Measurements from ENCODE around the gene JAG2. TPM values are rescaled to one million over a fixed set of nuclear protein-coding genes. Genes with fewer than 3 reads are reported as not detected.

JAG2 gene
- total RNA-seq, 1 experiment from 2014 or later = 12.2 TPM

DNA sequence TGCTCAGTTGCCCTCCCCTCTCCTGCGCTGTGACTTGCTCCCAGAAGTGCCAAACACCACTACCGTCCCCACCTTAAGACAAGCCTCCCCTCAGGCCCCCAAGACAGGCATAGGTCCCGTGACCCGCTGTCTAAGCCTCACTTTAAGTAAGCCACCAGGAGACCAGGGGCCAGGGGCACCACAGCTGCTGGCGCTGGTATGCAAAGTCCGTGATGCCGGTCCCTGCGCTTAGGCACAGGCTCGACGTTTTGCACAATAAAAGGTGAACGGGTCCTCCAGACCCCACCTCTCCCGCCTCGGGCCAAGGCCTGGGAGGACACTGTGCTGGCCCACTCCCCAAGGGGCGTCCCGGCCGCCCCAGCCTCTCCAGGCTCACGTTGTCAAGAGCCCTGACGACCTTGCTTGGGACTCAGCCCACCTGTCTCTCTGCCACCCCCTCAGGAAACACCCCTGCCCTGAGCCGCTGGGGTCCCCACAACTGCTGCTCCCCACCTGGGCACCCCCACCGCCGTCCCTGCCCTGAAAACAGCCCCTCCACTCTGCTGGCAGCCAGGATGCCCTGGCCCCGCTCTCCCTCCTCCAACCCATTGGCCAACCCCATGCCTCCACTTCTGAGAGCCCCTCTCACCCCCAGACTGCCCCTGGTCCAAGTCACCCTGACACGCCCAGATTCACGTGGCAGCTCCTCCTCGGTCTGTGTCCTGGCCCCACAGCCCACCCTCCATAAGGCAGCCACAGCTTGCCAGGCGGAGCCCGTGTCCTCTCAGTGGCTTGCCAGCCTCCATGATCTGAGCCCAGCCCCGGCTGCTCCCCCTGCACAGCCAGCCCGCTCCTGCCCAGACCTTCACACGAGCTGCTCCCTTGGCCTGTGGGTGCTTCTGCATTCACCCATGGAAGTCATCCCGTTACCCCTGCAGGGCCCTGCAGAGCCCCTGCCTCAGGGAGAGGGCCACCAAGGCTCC lies 11.9 kb downstream of the JAG2 start:
- peak overlapping the region; percentile 32; the same call in 1 of the 2 replicates for H3K27ac Mint-ChIP-seq
- H3K4me3 Mint-ChIP-seq = no peak overlapping the region
- TF ChIP-seq ZNF121 (CRISPR knock-in tag; IDR thresholded peaks at IDR 0.05) (no peak), OVOL2 (CRISPR knock-in tag; IDR thresholded peaks at IDR 0.05; ENCODE audit: borderline replicate concordance) (no peak), ZNF317 (CRISPR knock-in tag; IDR thresholded peaks at IDR 0.05; ENCODE audit: borderline replicate concordance, low read depth) (no peak), EMX1 (CRISPR knock-in tag; IDR thresholded peaks at IDR 0.05) (no peak), ZNF396 (CRISPR knock-in tag; IDR thresholded peaks at IDR 0.05; ENCODE audit: borderline replicate concordance) (no peak), FOXP1 (CRISPR knock-in tag; IDR thresholded peaks at IDR 0.05; ENCODE audit: borderline replicate concordance) (no peak), CREB1 (CRISPR knock-in tag; IDR thresholded peaks at IDR 0.05) (no peak), MXD4 (CRISPR knock-in tag; IDR thresholded peaks at IDR 0.05; ENCODE audit: borderline replicate concordance) (no peak), ZBTB21 (CRISPR knock-in tag; IDR thresholded peaks at IDR 0.05; ENCODE audit: borderline replicate concordance) (no peak)
- TF ChIP-seq, protein P1, sequence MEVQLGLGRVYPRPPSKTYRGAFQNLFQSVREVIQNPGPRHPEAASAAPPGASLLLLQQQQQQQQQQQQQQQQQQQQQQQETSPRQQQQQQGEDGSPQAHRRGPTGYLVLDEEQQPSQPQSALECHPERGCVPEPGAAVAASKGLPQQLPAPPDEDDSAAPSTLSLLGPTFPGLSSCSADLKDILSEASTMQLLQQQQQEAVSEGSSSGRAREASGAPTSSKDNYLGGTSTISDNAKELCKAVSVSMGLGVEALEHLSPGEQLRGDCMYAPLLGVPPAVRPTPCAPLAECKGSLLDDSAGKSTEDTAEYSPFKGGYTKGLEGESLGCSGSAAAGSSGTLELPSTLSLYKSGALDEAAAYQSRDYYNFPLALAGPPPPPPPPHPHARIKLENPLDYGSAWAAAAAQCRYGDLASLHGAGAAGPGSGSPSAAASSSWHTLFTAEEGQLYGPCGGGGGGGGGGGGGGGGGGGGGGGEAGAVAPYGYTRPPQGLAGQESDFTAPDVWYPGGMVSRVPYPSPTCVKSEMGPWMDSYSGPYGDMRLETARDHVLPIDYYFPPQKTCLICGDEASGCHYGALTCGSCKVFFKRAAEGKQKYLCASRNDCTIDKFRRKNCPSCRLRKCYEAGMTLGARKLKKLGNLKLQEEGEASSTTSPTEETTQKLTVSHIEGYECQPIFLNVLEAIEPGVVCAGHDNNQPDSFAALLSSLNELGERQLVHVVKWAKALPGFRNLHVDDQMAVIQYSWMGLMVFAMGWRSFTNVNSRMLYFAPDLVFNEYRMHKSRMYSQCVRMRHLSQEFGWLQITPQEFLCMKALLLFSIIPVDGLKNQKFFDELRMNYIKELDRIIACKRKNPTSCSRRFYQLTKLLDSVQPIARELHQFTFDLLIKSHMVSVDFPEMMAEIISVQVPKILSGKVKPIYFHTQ (CRISPR knock-in tag; IDR thresholded peaks at IDR 0.05) = no peak
- TF ChIP-seq, protein P2, sequence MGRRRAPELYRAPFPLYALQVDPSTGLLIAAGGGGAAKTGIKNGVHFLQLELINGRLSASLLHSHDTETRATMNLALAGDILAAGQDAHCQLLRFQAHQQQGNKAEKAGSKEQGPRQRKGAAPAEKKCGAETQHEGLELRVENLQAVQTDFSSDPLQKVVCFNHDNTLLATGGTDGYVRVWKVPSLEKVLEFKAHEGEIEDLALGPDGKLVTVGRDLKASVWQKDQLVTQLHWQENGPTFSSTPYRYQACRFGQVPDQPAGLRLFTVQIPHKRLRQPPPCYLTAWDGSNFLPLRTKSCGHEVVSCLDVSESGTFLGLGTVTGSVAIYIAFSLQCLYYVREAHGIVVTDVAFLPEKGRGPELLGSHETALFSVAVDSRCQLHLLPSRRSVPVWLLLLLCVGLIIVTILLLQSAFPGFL (CRISPR knock-in tag; IDR thresholded peaks at IDR 0.05; ENCODE audit: borderline replicate concordance) = no peak
- TF ChIP-seq, protein P3, sequence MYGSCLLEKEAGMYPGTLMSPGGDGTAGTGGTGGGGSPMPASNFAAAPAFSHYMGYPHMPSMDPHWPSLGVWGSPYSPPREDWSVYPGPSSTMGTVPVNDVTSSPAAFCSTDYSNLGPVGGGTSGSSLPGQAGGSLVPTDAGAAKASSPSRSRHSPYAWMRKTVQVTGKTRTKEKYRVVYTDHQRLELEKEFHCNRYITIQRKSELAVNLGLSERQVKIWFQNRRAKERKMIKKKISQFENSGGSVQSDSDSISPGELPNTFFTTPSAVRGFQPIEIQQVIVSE (CRISPR knock-in tag; IDR thresholded peaks at IDR 0.05; ENCODE audit: borderline replicate concordance) = no peak
- TF ChIP-seq, protein P4, sequence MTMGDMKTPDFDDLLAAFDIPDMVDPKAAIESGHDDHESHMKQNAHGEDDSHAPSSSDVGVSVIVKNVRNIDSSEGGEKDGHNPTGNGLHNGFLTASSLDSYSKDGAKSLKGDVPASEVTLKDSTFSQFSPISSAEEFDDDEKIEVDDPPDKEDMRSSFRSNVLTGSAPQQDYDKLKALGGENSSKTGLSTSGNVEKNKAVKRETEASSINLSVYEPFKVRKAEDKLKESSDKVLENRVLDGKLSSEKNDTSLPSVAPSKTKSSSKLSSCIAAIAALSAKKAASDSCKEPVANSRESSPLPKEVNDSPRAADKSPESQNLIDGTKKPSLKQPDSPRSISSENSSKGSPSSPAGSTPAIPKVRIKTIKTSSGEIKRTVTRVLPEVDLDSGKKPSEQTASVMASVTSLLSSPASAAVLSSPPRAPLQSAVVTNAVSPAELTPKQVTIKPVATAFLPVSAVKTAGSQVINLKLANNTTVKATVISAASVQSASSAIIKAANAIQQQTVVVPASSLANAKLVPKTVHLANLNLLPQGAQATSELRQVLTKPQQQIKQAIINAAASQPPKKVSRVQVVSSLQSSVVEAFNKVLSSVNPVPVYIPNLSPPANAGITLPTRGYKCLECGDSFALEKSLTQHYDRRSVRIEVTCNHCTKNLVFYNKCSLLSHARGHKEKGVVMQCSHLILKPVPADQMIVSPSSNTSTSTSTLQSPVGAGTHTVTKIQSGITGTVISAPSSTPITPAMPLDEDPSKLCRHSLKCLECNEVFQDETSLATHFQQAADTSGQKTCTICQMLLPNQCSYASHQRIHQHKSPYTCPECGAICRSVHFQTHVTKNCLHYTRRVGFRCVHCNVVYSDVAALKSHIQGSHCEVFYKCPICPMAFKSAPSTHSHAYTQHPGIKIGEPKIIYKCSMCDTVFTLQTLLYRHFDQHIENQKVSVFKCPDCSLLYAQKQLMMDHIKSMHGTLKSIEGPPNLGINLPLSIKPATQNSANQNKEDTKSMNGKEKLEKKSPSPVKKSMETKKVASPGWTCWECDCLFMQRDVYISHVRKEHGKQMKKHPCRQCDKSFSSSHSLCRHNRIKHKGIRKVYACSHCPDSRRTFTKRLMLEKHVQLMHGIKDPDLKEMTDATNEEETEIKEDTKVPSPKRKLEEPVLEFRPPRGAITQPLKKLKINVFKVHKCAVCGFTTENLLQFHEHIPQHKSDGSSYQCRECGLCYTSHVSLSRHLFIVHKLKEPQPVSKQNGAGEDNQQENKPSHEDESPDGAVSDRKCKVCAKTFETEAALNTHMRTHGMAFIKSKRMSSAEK (CRISPR knock-in tag; IDR thresholded peaks at IDR 0.05; ENCODE audit: borderline replicate concordance) = no peak
- no peaks in the 10 kb centered on the region for H3K27me3 Mint-ChIP-seq (ENCODE audit: low read depth)
- no peaks in the 10 kb centered on the region for H3K9me3 Mint-ChIP-seq
- ATAC-seq = no peak
- ChIA-PET POLR2A (no interaction called here), CTCF (interaction anchor here (1.3 to 3.9 kb wide), 3 partner anchors 12 to 70 kb away, joined by 4 to 20 read pairs (median 8); partner anchors contain the start of gene JAG2)
- H3K36me3 Mint-ChIP-seq = no peaks in the 10 kb centered on the region
- DNase-seq (ENCODE audit: low spot score) = no peak
- H3K4me1 Mint-ChIP-seq = no peaks in the 10 kb centered on the region; the same call in 1 of the 2 replicates

Measured in WTC11 (cell line).